ENCODE measurements around the gene ERFL.

ERFL gene

DNA sequence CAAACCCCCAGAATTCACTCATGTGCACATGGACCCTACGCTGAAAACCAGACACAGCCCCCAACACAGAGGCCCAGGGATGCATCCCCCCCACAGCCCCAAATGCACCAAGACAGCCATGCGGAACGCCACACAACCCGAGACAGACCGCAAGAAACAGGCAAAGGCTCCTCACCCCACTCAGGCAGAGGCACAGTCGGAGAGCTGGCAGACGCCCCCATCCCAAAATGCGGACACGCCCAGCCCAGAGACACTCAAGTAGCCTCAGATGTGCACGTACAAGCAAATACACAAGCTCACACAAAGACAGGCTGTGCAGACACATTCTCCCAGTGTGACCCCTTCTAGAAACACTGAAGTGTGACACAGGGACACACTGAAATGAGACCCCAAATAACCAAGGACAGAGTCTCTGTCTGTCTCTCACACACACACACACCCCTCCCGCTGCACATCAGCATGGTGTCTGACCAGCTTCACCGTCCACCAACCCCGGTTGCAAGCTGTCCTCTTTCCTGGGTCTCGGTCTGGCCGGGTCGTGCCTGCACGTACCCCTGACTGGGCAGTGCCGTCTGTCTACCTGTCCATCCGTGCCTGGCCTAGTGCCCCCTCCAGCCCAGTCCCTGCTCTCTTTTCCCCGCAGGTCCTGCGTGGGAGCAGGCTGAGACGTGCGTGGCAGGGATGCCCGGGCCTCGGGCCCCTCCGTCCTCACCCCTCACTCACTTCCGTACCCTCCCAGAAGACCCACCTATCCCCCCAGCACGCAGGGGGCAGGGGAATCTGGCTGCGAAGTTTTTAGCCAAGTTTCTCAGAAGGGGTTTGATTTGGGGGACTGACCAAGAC lies 16.1 kb downstream of the ERFL start:
- H3K4me3 ChIP-seq (replicated peaks; ENCODE audit: low read depth, low read length), result no peak overlapping the region
- no peak for DNase-seq (ENCODE audit: extremely low read depth, low read depth)
- no peak for TF ChIP-seq CTCF (IDR thresholded peaks at IDR 0.05; ENCODE audit: low read depth, low read length, missing control alignments)

GRCh38 chr19:41910992-41911888 lies 17.0 kb downstream of the ERFL start:
- DNase-seq (ENCODE audit: extremely low read depth, low read depth), result no peak
- H3K4me3 ChIP-seq (replicated peaks; ENCODE audit: low read depth, low read length), result no peak overlapping the region
- no peak for TF ChIP-seq CTCF (IDR thresholded peaks at IDR 0.05; ENCODE audit: low read depth, low read length, missing control alignments)

GRCh38 chr19:41910240-41910991 lies 17.8 kb downstream of the ERFL start:
- TF ChIP-seq CTCF (IDR thresholded peaks at IDR 0.05; ENCODE audit: low read depth, low read length, missing control alignments), result no peak
- H3K4me3 ChIP-seq (replicated peaks; ENCODE audit: low read depth, low read length), result no peak overlapping the region
- no peak for DNase-seq (ENCODE audit: extremely low read depth, low read depth)

- DNase-seq (ENCODE audit: extremely low read depth, low read depth), result no peak
- TF ChIP-seq CTCF (IDR thresholded peaks at IDR 0.05; ENCODE audit: low read depth, low read length, missing control alignments), result no peak
- no peak overlapping the region for H3K4me3 ChIP-seq (replicated peaks; ENCODE audit: low read depth, low read length)
Observed at GRCh38 chr19:41909706-41910105, 18.5 kb downstream of the ERFL start.

- DNase-seq (ENCODE audit: extremely low read depth, low read depth), result no peak
- no peak overlapping the region for H3K4me3 ChIP-seq (replicated peaks; ENCODE audit: low read depth, low read length)
- TF ChIP-seq CTCF (IDR thresholded peaks at IDR 0.05; ENCODE audit: low read depth, low read length, missing control alignments), result no peak
Observed at GRCh38 chr19:41908724-41909464, 19.4 kb downstream of the ERFL start.
